Glutamatergic neuron (in vitro differentiated cells): ENCODE measurements around the gene TMPRSS6. TPM values are rescaled to one million over a fixed set of nuclear protein-coding genes. Genes with fewer than 3 reads are reported as not detected.

Experiments
- DNase-seq: peaks from one replicate; pipeline ENCODE4 v3.0.0; 2022
- H3K27ac Mint-ChIP-seq: one replicate; pipeline ENCODE4 v1.8.0; 2020; ENCODE audit warnings: mild to moderate bottlenecking, mixed read lengths, inconsistent platforms; ENCODE audit not compliant: unreplicated experiment
- H3K27me3 Mint-ChIP-seq: one replicate; pipeline ENCODE4 v1.8.0; 2020; ENCODE audit warnings: mild to moderate bottlenecking, moderate library complexity, mixed read lengths, inconsistent platforms; ENCODE audit not compliant: unreplicated experiment
- H3K36me3 Mint-ChIP-seq: one replicate; pipeline ENCODE4 v1.8.0; 2020; ENCODE audit warnings: mild to moderate bottlenecking, mixed read lengths, inconsistent platforms; ENCODE audit not compliant: unreplicated experiment
- H3K4me1 Mint-ChIP-seq: one replicate; pipeline ENCODE4 v1.8.0; 2020; ENCODE audit warnings: mild to moderate bottlenecking, low read depth, mixed read lengths, inconsistent platforms; ENCODE audit not compliant: unreplicated experiment
- H3K4me3 Mint-ChIP-seq: one replicate; pipeline ENCODE4 v1.8.0; 2020; ENCODE audit warnings: mild to moderate bottlenecking, mixed read lengths, inconsistent platforms; ENCODE audit not compliant: unreplicated experiment
- H3K9me3 Mint-ChIP-seq: one replicate; pipeline ENCODE4 v1.8.0; 2020; ENCODE audit warnings: mild to moderate bottlenecking, moderate library complexity, mixed read lengths, inconsistent platforms; ENCODE audit not compliant: unreplicated experiment
- total RNA-seq: library from RNA; stranded (reverse); fragmentation: NEBNext Ultra II Directional; extraction: Animal tissue kit (Norgen Biotek cat#: 25700); gene quantifications from one replicate; pipeline ENCODE4 v1.2.1, GENCODE V29; 2021; ENCODE audit not compliant: unreplicated experiment
- TF ChIP-seq, protein P1 (sequence below): fragments of 200-600 bp; sonication (generic); IDR thresholded peaks from one replicate; pipeline ENCODE4 v1.5.0; 2021; ENCODE audit not compliant: partially characterized antibody, unreplicated experiment

TMPRSS6 gene
- total RNA-seq, 1 donor from 2014 or later = 0.12 TPM

DNA sequence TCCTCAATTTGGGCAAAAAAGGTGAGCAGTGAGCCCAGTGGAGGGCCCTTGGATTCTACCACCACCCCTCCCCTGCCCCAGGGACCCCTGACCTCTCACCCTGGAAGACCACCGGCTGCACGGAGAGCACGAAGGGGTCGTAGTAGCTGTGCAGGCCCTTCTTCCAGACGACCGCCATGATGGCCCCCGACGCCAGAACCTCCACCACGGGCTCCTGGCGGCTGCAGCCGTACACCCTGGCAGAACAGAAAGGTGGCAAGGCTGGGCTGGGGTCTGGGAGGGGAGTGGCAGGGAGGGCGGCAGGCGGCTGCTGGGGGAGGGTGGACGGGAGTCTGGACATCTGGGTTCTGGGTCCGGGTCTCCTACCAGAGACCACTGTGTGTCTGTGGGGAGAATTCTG lies 23.3 kb downstream of the TMPRSS6 start:
- H3K27ac Mint-ChIP-seq = no peak overlapping the region
- TF ChIP-seq, protein P1, sequence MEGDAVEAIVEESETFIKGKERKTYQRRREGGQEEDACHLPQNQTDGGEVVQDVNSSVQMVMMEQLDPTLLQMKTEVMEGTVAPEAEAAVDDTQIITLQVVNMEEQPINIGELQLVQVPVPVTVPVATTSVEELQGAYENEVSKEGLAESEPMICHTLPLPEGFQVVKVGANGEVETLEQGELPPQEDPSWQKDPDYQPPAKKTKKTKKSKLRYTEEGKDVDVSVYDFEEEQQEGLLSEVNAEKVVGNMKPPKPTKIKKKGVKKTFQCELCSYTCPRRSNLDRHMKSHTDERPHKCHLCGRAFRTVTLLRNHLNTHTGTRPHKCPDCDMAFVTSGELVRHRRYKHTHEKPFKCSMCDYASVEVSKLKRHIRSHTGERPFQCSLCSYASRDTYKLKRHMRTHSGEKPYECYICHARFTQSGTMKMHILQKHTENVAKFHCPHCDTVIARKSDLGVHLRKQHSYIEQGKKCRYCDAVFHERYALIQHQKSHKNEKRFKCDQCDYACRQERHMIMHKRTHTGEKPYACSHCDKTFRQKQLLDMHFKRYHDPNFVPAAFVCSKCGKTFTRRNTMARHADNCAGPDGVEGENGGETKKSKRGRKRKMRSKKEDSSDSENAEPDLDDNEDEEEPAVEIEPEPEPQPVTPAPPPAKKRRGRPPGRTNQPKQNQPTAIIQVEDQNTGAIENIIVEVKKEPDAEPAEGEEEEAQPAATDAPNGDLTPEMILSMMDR = no peak
- no peaks in the 10 kb centered on the region for H3K36me3 Mint-ChIP-seq
- H3K27me3 Mint-ChIP-seq = peaks cover 3% of the 10 kb centered on the region
- no peak overlapping the region for H3K4me3 Mint-ChIP-seq
- peaks cover 10% of the 10 kb centered on the region for H3K9me3 Mint-ChIP-seq
- no peak for DNase-seq
- peaks cover 11% of the 10 kb centered on the region for H3K4me1 Mint-ChIP-seq

DNA sequence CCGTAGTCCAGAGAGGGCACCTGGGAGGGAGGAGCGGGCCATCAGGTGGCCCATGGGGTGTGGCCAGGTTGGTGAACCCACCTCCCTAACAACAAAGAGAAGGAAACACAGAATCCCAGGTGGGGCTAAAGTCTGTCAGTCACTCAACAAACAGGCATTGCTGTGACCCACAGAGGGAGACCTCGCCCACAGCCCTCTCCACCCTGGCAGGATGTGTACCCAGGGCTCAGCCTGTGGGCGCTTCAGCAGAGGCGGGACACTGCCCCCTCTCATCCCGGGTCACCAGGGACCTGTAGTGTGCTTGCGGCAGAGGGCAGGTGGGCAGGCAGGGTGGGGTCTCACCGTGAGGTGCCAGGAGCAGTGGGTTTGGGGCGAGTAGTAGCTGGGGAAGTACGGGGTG lies 25.1 kb downstream of the TMPRSS6 start:
- TF ChIP-seq, protein P1 = no peak
- Mint-ChIP-seq H3K4me3 (no peak overlapping the region), H3K27ac (no peak overlapping the region), H3K4me1 (peaks cover 3% of the 10 kb centered on the region), H3K27me3 (peaks cover 3% of the 10 kb centered on the region), H3K36me3 (no peaks in the 10 kb centered on the region), H3K9me3 (peaks cover 5% of the 10 kb centered on the region)
- no peak for DNase-seq

DNA sequence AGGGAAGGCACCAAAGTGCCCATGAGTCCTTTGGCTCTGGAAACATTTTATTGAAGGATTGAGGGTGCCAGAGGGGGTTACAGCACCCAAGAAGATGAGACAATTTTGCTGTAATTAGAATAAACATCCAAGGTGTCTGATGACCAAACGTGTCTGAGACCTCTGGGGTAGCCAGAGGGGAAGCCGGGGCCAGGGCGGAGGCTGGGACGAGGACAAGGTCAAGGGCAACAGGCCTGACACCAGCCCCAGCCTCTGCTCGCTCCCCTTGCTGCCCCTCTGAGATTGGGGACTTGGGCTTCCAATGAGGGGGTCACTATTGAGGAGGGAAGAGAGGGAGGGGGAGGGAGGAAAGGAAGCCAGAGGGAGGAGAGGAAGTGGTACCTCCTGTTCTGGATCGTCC lies 25.6 kb downstream of the TMPRSS6 start:
- peaks cover 3% of the 10 kb centered on the region for H3K4me1 Mint-ChIP-seq

DNA sequence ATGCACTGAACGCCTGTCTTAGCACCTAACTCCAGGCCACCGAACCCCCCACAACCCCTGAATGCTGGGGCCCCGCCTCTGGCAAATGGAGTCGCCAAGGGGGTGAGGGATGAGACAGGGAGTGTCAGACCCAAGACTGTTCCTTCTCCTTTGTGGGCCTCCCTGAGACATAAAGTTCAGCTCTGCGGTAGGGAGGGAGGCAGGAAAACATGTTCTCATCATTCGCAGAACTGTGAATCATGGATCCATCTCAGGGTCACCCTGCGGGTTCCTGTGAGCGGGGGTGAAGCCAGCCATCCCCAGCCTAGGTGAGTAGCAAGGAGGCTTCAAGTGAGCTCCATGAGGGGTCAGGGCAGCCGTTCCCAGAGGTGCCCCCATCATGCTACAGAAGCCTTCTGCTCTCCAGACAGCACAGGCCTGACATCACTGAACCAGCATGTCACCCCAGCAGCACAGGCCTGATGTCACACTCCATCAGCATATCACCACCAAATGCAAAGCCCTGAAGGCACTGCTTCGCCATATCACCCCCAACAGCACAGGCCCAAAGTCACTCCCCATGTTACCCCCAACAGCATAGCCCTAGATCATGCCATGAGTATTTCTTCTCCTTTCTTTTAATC lies 27.2 kb downstream of the TMPRSS6 start:
- Mint-ChIP-seq H3K4me3 (no peak overlapping the region), H3K27ac (peak overlapping the region; percentile 5), H3K4me1 (peaks cover 3% of the 10 kb centered on the region), H3K36me3 (no peaks in the 10 kb centered on the region), H3K27me3 (peaks cover 3% of the 10 kb centered on the region), H3K9me3 (peaks cover 3% of the 10 kb centered on the region)
- TF ChIP-seq, protein P1 = no peak
- no peak for DNase-seq

More for the DNA sequence above, 25.6 kb downstream of the TMPRSS6 start:
- H3K9me3 Mint-ChIP-seq = peaks cover 5% of the 10 kb centered on the region
- H3K36me3 Mint-ChIP-seq = no peaks in the 10 kb centered on the region
- TF ChIP-seq, protein P1 = no peak
- no peak overlapping the region for H3K4me3 Mint-ChIP-seq
- H3K27ac Mint-ChIP-seq = no peak overlapping the region
- no peak for DNase-seq
- H3K27me3 Mint-ChIP-seq = peaks cover 3% of the 10 kb centered on the region

DNA sequence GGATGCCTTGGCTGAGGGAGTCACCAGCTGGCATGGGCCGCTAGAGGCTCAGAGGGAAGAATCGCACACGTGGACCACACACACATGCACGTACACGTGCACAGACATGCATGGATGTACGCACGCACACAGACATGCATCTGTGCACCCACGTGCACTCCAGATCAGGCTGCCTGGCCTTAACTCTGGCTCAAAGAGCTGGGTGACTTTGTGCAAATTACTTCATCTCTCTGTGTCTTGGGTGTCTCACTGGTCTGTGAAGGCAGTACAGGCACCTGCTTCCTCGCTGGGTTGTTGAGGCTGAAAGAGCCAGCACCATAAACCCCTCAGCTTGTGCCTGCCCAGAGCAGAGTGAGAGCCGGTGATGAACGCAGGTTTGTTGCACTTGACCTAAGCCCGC lies 28.7 kb downstream of the TMPRSS6 start:
- Mint-ChIP-seq H3K36me3 (no peaks in the 10 kb centered on the region), H3K27me3 (peaks cover 3% of the 10 kb centered on the region), H3K9me3 (peaks cover 3% of the 10 kb centered on the region), H3K27ac (no peak overlapping the region), H3K4me1 (peaks cover 6% of the 10 kb centered on the region), H3K4me3 (no peak overlapping the region)
- DNase-seq = no peak
- TF ChIP-seq, protein P1 = no peak
